Heart right ventricle (tissue), 16 donors: Measurements from ENCODE around the gene ZNF276. TPM values are rescaled to one million over a fixed set of nuclear protein-coding genes. Genes with fewer than 3 reads are reported as not detected.

Experiments
- ATAC-seq, 8 donors: fragments of 200-7000 bp; cut with Tn5 transposase; one replicate each; pipeline ENCODE4 v1.9.1; 2020; ENCODE audit warnings: mild to moderate bottlenecking in 8 of 8, moderate library complexity in 8 of 8, moderate number of reproducible peaks in 1 of 8
- DNase-seq, 2 donors: peaks; one replicate each; pipeline ENCODE4 v3.0.0-alpha.2; 2020
- H3K27ac ChIP-seq, 10 donors: fragments of 200-600 bp; sonication (generic) in 2 of 10; one replicate each; pipeline versions ENCODE4 v1.5.0 to v1.8.0; 2020 to 2022; ENCODE audit warnings: mild to moderate bottlenecking in 3 of 10
- H3K27me3 ChIP-seq, 7 donors: fragments of 200-600 bp; one replicate each; pipeline ENCODE4 v1.8.0; 2021 to 2022; ENCODE audit warnings: mild to moderate bottlenecking in 2 of 7
- H3K36me3 ChIP-seq, 9 donors: fragments of 200-600 bp; sonication (generic) in 1 of 9; one replicate each; pipeline versions ENCODE4 v1.5.0 to v1.8.0; 2020 to 2022; ENCODE audit warnings: mild to moderate bottlenecking in 2 of 9
- H3K4me1 ChIP-seq, 9 donors: fragments of 200-600 bp; sonication (generic) in 1 of 9; one replicate each; pipeline versions ENCODE4 v1.5.0 to v1.8.0; 2020 to 2022; ENCODE audit warnings: mild to moderate bottlenecking in 4 of 9
- H3K4me3 ChIP-seq, 10 donors: fragments of 200-600 bp; sonication (generic) in 2 of 10; one replicate each; pipeline versions ENCODE4 v1.5.0 to v1.8.0; 2020 to 2022; ENCODE audit warnings: mild to moderate bottlenecking in 7 of 10, moderate library complexity in 2 of 10
- H3K9me3 ChIP-seq, 11 donors: fragments of 200-600 bp in 10 of 11; sonication (generic) in 2 of 11; one replicate each; pipeline versions ENCODE4 v1.5.0 to v1.8.0; 2013 to 2022; ENCODE audit warnings: mild to moderate bottlenecking in 2 of 11, control low read depth in 1 of 11, moderate library complexity in 1 of 11
- WGBS, 2 donors: extraction: QIAGEN DNeasy Blood & Tissue Kit; methylation state at CpG; one replicate each; pipeline ENCODE4 v1.1.7; 2013; ENCODE audit warnings: inconsistent platforms in 1 of 2; 5-methylcytosine and 5-hydroxymethylcytosine counted together
- intact Hi-C, 10 donors: fragments of 100-400 bp; cut with DNase I; formaldehyde crosslinking; loops; one replicate each; pipeline versions ENCODE4 v1.11.1 to v1.14.2; 2022
- polyA plus RNA-seq, 2 donors: library from polyadenylated mRNA; stranded (reverse); fragments of 200-250 nt; gene quantifications; one replicate each; pipeline ENCODE4 v1.2.3, GENCODE V29; 2013
- total RNA-seq, 10 donors: library from RNA; stranded (reverse); fragmentation: NEBNext Ultra II Directional in 3 of 10; extraction: Animal tissue kit (Norgen Biotek cat#: 25700) in 3 of 10; gene quantifications; one replicate each; pipeline versions ENCODE4 v1.2.1 to v1.2.4, GENCODE V29; 2021 to 2023
- TF ChIP-seq, protein P1 (sequence below), 9 donors: fragments of 200-600 bp; sonication (generic) in 2 of 9; IDR thresholded peaks; one replicate each; pipeline versions ENCODE4 v1.5.0 to v1.8.0; 2021 to 2022; ENCODE audit warnings: antibody characterized with exemption in 9 of 9, mild to moderate bottlenecking in 5 of 9, moderate library complexity in 1 of 9
- donor health status: Arrhythmogenic right ventricular cardiomyopathy.
- donor health status: ischemic (EF 13 %, LVEDD 7.1; RV severe dilation, severe dysfunction).
- donor health status: healthy with polysubstance abuse.
- donor health status: DM: no; HTN: yes; CAD: no.
- donor health status: DM: no; HTN: no; CAD: no.
- donor health status: ischemic (EF 25% LVEDD 6.9; RV normal size, moderate dysfunction).
- donor health status: ischemic (EF 25% LVEDD 5.7; RV mildly dilated, moderate dysfunction).
- donor health status: healthy.
- donor health status: DM: yes; HTN: yes; CAD: no.
- donor health status: Ischemic cardiomyopathy.
- donor health status: ischemic (EF 35%, LVEDD 5.7; RV mildly dilated, moderate dysfunction).
- donor health status: nonischemic (EF 11% LVEDD 7.7; RV severe dilation, severe dysfunction).
- donor health status: DM: yes; HTN: yes; CAD: no.
- donor health status: PGD.
- donor health status: ischemic (EF 29% LVEDD 5.4; RV normal size, mild dysfunction).
- donor health status: nonischemic (EF 23%, LVEDD 6.1; RV moderate dilation, normal function).

The ZNF276 gene
- total and polyA plus RNA-seq, 12 donors, result 8.2 to 29.3 (median 12.8) TPM

DNA sequence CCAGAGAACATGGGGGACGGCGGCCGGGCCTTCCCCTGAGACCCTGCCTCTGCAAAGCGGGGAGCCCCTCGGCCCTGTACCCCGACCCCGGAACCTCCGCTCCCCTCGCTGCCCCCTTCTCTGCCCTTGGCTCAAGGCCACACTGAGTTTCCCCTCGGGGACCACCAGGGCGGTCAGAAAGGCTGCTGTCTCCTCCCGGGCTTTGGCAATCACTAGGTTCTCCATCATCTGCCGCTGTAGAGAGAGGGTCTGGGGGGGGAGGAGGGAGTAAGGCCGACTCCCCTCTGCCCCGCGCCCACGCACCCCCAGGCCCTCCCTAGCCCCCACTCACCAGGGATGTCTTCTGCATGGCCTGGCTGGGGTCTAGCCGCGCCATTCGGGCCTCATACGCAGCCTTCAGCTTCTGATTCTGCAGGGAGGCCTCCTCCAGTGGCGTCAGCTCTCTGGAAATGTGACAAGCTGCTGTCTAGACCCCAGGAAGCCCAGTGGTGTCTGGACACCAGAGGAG lies 9.0 kb upstream of the ZNF276 start:
- peak in 1 of 8 donors; percentile 5 for ATAC-seq
- no peak for DNase-seq
- Histone ChIP-seq H3K27me3 (peaks cover 0 to 12% (median 7%) of the 10 kb centered on the region in 7 donors), H3K4me1 (peaks cover 0 to 11% (median 7%) of the 10 kb centered on the region in 9 donors), H3K36me3 (peaks cover 0 to 21% (median 0%) of the 10 kb centered on the region in 9 donors), H3K9me3 (no peaks in the 10 kb centered on the region), H3K27ac (peak overlapping the region in 1 of 10 donors; percentile 3), H3K4me3 (peak overlapping the region in 2 of 10 donors; percentile 24 to 47)
- TF ChIP-seq, protein P1, sequence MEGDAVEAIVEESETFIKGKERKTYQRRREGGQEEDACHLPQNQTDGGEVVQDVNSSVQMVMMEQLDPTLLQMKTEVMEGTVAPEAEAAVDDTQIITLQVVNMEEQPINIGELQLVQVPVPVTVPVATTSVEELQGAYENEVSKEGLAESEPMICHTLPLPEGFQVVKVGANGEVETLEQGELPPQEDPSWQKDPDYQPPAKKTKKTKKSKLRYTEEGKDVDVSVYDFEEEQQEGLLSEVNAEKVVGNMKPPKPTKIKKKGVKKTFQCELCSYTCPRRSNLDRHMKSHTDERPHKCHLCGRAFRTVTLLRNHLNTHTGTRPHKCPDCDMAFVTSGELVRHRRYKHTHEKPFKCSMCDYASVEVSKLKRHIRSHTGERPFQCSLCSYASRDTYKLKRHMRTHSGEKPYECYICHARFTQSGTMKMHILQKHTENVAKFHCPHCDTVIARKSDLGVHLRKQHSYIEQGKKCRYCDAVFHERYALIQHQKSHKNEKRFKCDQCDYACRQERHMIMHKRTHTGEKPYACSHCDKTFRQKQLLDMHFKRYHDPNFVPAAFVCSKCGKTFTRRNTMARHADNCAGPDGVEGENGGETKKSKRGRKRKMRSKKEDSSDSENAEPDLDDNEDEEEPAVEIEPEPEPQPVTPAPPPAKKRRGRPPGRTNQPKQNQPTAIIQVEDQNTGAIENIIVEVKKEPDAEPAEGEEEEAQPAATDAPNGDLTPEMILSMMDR (IDR thresholded peaks at IDR 0.05), result no peak
- intact Hi-C loops, result no loop called here
- WGBS, 2 donors, result 23 to 35% methylated on average over 22 of the region's 22 CpGs

DNA sequence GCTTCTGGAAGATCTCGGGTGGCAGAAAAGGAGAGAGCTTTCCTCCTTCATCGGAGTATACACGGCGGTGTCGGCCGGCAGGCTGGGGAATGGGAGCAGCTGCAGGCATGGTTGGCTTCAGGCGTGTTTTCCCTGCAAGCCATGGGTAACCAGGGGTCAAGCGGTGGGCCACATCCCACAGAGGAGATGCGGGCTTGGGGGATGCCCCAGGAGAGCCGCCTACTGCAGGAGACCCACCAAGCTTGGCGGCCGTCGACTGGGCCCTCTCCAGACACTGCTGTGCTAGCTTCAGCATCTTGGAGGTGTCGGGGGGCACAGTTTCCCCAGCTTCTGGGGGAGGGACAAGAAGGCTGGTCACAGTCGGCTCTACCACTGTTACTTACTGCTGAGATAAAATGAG lies 4.8 kb upstream of the ZNF276 start:
- Histone ChIP-seq H3K9me3 (no peaks in the 10 kb centered on the region), H3K4me1 (peaks cover 6 to 33% (median 19%) of the 10 kb centered on the region in 9 donors), H3K4me3 (no peak overlapping the region), H3K27ac (no peak overlapping the region), H3K36me3 (peaks cover 0 to 4% (median 0%) of the 10 kb centered on the region in 9 donors), H3K27me3 (peaks cover 0 to 12% (median 7%) of the 10 kb centered on the region in 7 donors)
- 90 to 92% methylated on average over 15 of the region's 15 CpGs for WGBS, 2 donors
- DNase-seq (no peak), ATAC-seq (no peak)
- intact Hi-C loops, result no loop called here
- TF ChIP-seq, protein P1 (IDR thresholded peaks at IDR 0.05), result no peak

DNA sequence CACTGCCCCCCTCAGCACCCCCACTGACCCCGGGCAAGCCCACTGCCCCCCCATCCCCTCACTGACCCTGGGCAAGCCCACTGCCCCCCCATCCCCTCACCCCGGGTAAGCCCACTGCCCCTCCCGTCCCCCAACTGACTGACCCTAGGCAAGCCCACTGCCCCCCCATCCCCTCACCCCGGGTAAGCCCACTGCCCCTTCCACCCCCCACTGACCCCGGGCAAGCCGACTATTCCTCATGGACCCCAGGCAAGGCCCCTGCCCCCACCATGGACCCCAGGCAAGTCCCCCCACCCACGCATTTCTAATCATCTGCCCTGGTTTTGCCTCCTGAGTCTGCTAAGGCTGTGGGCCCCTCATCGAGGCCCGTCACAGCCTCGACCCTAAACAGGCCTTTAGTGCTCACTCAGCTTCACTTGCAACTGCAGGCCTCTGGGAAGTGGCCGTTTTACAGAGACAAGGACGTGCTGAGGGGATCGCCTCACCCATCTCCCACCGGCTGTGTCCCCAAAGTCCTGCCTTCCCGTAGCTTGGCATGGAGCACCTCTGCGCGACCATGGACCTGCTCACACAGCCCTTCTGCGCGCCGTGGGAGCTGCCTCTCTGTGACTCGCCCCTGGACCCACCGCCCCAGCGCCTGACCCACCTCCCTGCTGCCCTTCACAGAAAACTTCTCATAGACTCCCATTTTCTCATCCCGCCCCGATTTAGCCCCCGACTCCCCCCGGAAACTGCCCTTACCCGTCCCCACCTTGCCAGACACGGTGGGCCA lies 4.2 kb upstream of the ZNF276 start:
- Histone ChIP-seq H3K4me1 (peaks cover 6 to 29% (median 14%) of the 10 kb centered on the region in 9 donors), H3K9me3 (no peaks in the 10 kb centered on the region), H3K27me3 (peaks cover 0 to 10% (median 7%) of the 10 kb centered on the region in 7 donors), H3K27ac (no peak overlapping the region), H3K36me3 (peaks cover 0 to 4% (median 0%) of the 10 kb centered on the region in 9 donors), H3K4me3 (no peak overlapping the region)
- 91 to 92% methylated on average over 25 to 29 of the region's 29 CpGs for WGBS, 2 donors
- ATAC-seq, result no peak
- no peak for DNase-seq
- intact Hi-C loops, result no loop called here
- TF ChIP-seq, protein P1 (IDR thresholded peaks at IDR 0.05), result no peak

DNA sequence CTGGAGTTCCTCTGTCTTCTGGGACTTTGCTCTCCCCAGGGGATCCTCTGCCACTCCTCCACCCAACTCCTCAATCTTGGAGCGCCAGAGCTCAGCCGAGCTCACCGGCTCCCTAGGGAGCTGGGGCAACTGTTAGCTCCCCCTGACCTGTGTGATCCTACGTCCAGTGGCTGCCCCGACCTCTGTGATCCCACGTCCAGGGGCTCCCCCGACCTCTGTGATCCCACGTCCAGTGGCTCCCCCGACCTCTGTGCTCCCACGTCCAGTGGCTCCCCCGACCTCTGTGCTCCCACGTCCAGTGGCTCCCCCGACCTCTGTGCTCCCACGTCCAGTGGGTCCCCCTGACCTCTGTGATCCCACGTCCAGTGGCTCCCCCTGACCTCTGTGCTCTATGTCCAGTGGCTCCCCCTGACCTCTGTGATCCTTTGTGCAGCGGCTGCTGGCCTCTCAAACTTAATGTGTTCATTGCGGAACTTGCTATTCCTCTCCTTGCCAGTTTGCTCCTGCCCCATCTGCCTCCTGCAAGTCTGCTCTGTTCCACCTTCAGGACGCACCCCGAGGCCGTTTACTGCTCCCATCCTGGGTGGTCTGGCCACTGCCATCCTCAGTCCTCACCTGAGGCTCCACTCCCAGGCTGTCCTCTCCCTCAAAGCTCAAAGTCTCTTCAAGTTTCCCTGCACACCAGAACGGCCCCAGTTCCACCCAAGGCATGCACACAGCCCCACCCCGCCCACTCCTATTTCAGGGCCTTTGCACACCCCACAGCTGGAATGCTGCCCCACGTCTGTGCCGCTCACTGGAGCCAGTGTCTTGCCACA lies 3.4 kb upstream of the ZNF276 start:
- Histone ChIP-seq H3K9me3 (no peaks in the 10 kb centered on the region), H3K27ac (peak overlapping the region in 1 of 10 donors; percentile 98), H3K4me3 (peak overlapping the region in 1 of 10 donors; percentile 90), H3K36me3 (peaks cover 0 to 10% (median 0%) of the 10 kb centered on the region in 9 donors), H3K27me3 (peaks cover 0 to 4% (median 0%) of the 10 kb centered on the region in 7 donors), H3K4me1 (peaks cover 11 to 33% (median 19%) of the 10 kb centered on the region in 9 donors)
- TF ChIP-seq, protein P1 (IDR thresholded peaks at IDR 0.05), result no peak
- DNase-seq, result no peak
- intact Hi-C loops, result loop anchor here in 1 of 10 donors (2.0 kb wide), 1 partner anchor 15 kb away; no protein-coding TSS in a partner anchor
- WGBS, 2 donors, result 88 to 92% methylated on average over 24 of the region's 24 CpGs
- ATAC-seq, result no peak
